HEK293T (cell line): ENCODE results near the gene KASH5.

Experiments used
- ARNT ChIP-seq: fragments of 450-650 bp; IDR thresholded peaks from 2 replicates; pipeline ENCODE4 v1.6.1; 2017; ENCODE audit warnings: mild to moderate bottlenecking
- BHLHE40 ChIP-seq: fragments of 450-650 bp; IDR thresholded peaks from 2 replicates; pipeline ENCODE4 v1.6.1; 2016; ENCODE audit warnings: mild to moderate bottlenecking, moderate library complexity, borderline replicate concordance
- ELF4 ChIP-seq: fragments of 450-650 bp; IDR thresholded peaks from 2 replicates; pipeline ENCODE4 v1.6.1; 2017; ENCODE audit warnings: antibody characterized with exemption
- FOXK2 ChIP-seq: fragments of 450-650 bp; IDR thresholded peaks from 2 replicates; pipeline ENCODE4 v1.6.1; 2016; ENCODE audit warnings: mild to moderate bottlenecking
- FOXM1 ChIP-seq: fragments of 450-650 bp; IDR thresholded peaks from 2 replicates; pipeline ENCODE4 v1.6.1; 2017; ENCODE audit warnings: mild to moderate bottlenecking, borderline replicate concordance
- HDGF ChIP-seq: fragments of 450-650 bp; IDR thresholded peaks from 2 replicates; pipeline ENCODE4 v1.6.1; 2017; ENCODE audit warnings: antibody characterized with exemption, borderline replicate concordance
- L3MBTL2 ChIP-seq: fragments of 450-650 bp; conservative IDR thresholded peaks from 2 replicates; pipeline ENCODE4 v1.6.1; 2016; ENCODE audit warnings: mild to moderate bottlenecking
- LEF1 ChIP-seq: fragments of 450-650 bp; IDR thresholded peaks from 2 replicates; pipeline ENCODE4 v1.6.1; 2017; ENCODE audit warnings: mild to moderate bottlenecking, borderline replicate concordance
- SP1 ChIP-seq: fragments of 450-650 bp; IDR thresholded peaks from 2 replicates; pipeline ENCODE4 v1.6.1; 2017
- SUZ12 ChIP-seq: fragments of 450-650 bp; IDR thresholded peaks from 2 replicates; pipeline ENCODE4 v1.6.1; 2016; ENCODE audit warnings: mild to moderate bottlenecking
- TARDBP ChIP-seq: fragments of 450-650 bp; IDR thresholded peaks from 2 replicates; pipeline ENCODE4 v1.6.1; 2016
- ZNF384 ChIP-seq: fragments of 450-650 bp; IDR thresholded peaks from 2 replicates; pipeline ENCODE4 v1.6.1; 2016

DNA sequence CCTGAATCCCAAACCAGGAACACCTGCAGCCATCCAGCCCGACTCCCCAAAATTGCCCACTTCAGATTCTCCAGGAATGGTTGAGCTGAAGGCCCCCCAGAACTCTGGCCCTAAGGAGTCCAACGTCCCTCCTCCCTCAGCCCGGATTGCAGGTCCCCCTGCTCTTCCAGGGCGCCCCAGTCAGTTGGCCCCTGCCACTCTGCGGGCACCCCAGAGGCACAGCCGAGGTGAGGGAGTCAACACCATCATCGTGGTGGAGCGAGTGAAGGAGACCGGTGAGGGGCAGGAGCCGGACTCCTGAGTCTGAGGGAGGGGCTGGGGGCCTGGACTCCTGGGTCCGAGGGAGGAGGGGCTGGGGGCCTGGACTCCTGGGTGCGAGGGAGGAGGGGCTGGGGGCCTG lies 39.3 kb downstream of the KASH5 start:
- TF ChIP-seq TARDBP (no peak), BHLHE40 (no peak), HDGF (no peak), SUZ12 (no peak), LEF1 (no peak), SP1 (no peak), FOXM1 (no peak), ZNF384 (no peak), ELF4 (no peak), FOXK2 (no peak), ARNT (no peak), L3MBTL2 (no peak)
